Stomach smooth muscle (tissue), 2 donors: ENCODE measurements around the gene MRPL10.

ENCODE experiments used
- H3K27ac ChIP-seq: one replicate; pipeline ENCODE4 v1.7.0; 2013; ENCODE audit warnings: mild to moderate bottlenecking, low read length, inconsistent platforms
- H3K27me3 ChIP-seq, 2 donors: one replicate each; pipeline ENCODE4 v1.7.0; 2013; ENCODE audit warnings: low read length in 2 of 2; ENCODE audit not compliant: insufficient read depth in 2 of 2, control insufficient read depth in 1 of 2
- H3K36me3 ChIP-seq, 2 donors: one replicate each; pipeline ENCODE4 v1.7.0; 2013; ENCODE audit warnings: low read length in 2 of 2; ENCODE audit not compliant: control insufficient read depth in 2 of 2, insufficient read depth in 2 of 2
- H3K4me1 ChIP-seq: one replicate; pipeline ENCODE4 v1.7.0; 2013; ENCODE audit warnings: low read length; ENCODE audit not compliant: control insufficient read depth, insufficient read depth
- H3K4me3 ChIP-seq, 2 donors: one replicate each; pipeline ENCODE4 v1.7.0; 2013; ENCODE audit warnings: low read length in 2 of 2
- H3K9ac ChIP-seq, 2 donors: one replicate each; pipeline ENCODE4 v1.7.0; 2013; ENCODE audit warnings: low read length in 2 of 2, mild to moderate bottlenecking in 1 of 2
- H3K9me3 ChIP-seq, 2 donors: one replicate each; pipeline ENCODE4 v1.7.0; 2013; ENCODE audit warnings: low read length in 2 of 2; ENCODE audit not compliant: control insufficient read depth in 2 of 2
- donor health status: healthy.
- donor health status: Pancreatic carcinoma.

MRPL10 gene

GRCh38 chr17:47845716-47846075, 14.4 kb upstream of the MRPL10 start:
- no peak overlapping the region for H3K27ac ChIP-seq
- no peaks in the 10 kb centered on the region for H3K36me3 ChIP-seq
- peaks cover 14% of the 10 kb centered on the region for H3K4me1 ChIP-seq
- H3K9me3 ChIP-seq = no peaks in the 10 kb centered on the region
- H3K9ac ChIP-seq = no peak overlapping the region
- no peak overlapping the region for H3K4me3 ChIP-seq
- H3K27me3 ChIP-seq = peaks cover 47 to 52% of the 10 kb centered on the region in 2 donors

GRCh38 chr17:47844814-47845715, 13.7 kb upstream of the MRPL10 start:
- peaks cover 17% of the 10 kb centered on the region for H3K4me1 ChIP-seq
- no peaks in the 10 kb centered on the region for H3K36me3 ChIP-seq
- peaks cover 41 to 46% of the 10 kb centered on the region in 2 donors for H3K27me3 ChIP-seq

GRCh38 chr17:47844227-47844626, 12.9 kb upstream of the MRPL10 start:
- no peak overlapping the region for H3K4me3 ChIP-seq
- H3K27ac ChIP-seq = no peak overlapping the region
- peaks cover 23% of the 10 kb centered on the region for H3K4me1 ChIP-seq
- no peak overlapping the region for H3K9ac ChIP-seq
- H3K27me3 ChIP-seq = peaks cover 34 to 38% of the 10 kb centered on the region in 2 donors
- H3K36me3 ChIP-seq = no peaks in the 10 kb centered on the region
- no peaks in the 10 kb centered on the region for H3K9me3 ChIP-seq

More at GRCh38 chr17:47844814-47845715, 13.7 kb upstream of the MRPL10 start:
- no peak overlapping the region for H3K27ac ChIP-seq
- no peak overlapping the region for H3K4me3 ChIP-seq
- H3K9ac ChIP-seq = no peak overlapping the region
- H3K9me3 ChIP-seq = no peaks in the 10 kb centered on the region

- Histone ChIP-seq H3K4me3 (no peak overlapping the region), H3K27ac (no peak overlapping the region), H3K9ac (no peak overlapping the region), H3K4me1 (peaks cover 23% of the 10 kb centered on the region), H3K27me3 (peaks cover 26 to 29% of the 10 kb centered on the region in 2 donors), H3K36me3 (peaks cover 0 to 5% of the 10 kb centered on the region in 2 donors), H3K9me3 (no peaks in the 10 kb centered on the region)
Measured at GRCh38 chr17:47843391-47843730, 12.0 kb upstream of the MRPL10 start.

GRCh38 chr17:47841488-47842291, 10.3 kb upstream of the MRPL10 start:
- Histone ChIP-seq H3K27ac (peak overlapping the region; percentile 41), H3K4me3 (peak overlapping the region; percentile 76 to 93), H3K9me3 (no peaks in the 10 kb centered on the region), H3K9ac (peak overlapping the region; percentile 78 to 80), H3K27me3 (peaks cover 9 to 12% of the 10 kb centered on the region in 2 donors), H3K4me1 (peaks cover 24% of the 10 kb centered on the region), H3K36me3 (peaks cover 0 to 5% of the 10 kb centered on the region in 2 donors)

GRCh38 chr17:47840742-47841487, 9.6 kb upstream of the MRPL10 start, which contains the start of gene SCRN2:
Gene SCRN2, minus strand, starts transcription at chr17:47841273. Its CDS starts 430 bp downstream, at chr17:47840843.
- Histone ChIP-seq H3K9me3 (no peaks in the 10 kb centered on the region), H3K36me3 (peaks cover 2 to 5% of the 10 kb centered on the region in 2 donors), H3K27ac (peak within 1 kb of the TSS; percentile 41), H3K9ac (peak within 1 kb of the TSS; percentile 78 to 80), H3K4me1 (peaks cover 24% of the 10 kb centered on the region), H3K4me3 (peak within 1 kb of the TSS; percentile 76 to 93), H3K27me3 (peaks cover 3 to 5% of the 10 kb centered on the region in 2 donors)

- no peaks in the 10 kb centered on the region for H3K9me3 ChIP-seq
- H3K9ac ChIP-seq = peak overlapping the region; percentile 78 to 80
- peaks cover 4 to 5% of the 10 kb centered on the region in 2 donors for H3K36me3 ChIP-seq
- H3K27ac ChIP-seq = peak overlapping the region; percentile 41
- peak overlapping the region; percentile 76 to 93 for H3K4me3 ChIP-seq
- peaks cover 24% of the 10 kb centered on the region for H3K4me1 ChIP-seq
- peaks cover 0 to 2% of the 10 kb centered on the region in 2 donors for H3K27me3 ChIP-seq
Measured at GRCh38 chr17:47840001-47840741, 8.8 kb upstream of the MRPL10 start.

- H3K4me1 ChIP-seq = peaks cover 24% of the 10 kb centered on the region
- H3K4me3 ChIP-seq = no peak overlapping the region
- no peaks in the 10 kb centered on the region for H3K27me3 ChIP-seq
- no peaks in the 10 kb centered on the region for H3K9me3 ChIP-seq
- no peak overlapping the region for H3K9ac ChIP-seq
- H3K27ac ChIP-seq = no peak overlapping the region
- peaks cover 4 to 5% of the 10 kb centered on the region in 2 donors for H3K36me3 ChIP-seq
Measured at GRCh38 chr17:47839071-47839470, 7.7 kb upstream of the MRPL10 start.

- Histone ChIP-seq H3K27ac (no peak overlapping the region), H3K9ac (no peak overlapping the region), H3K4me3 (no peak overlapping the region), H3K4me1 (peaks cover 24% of the 10 kb centered on the region), H3K9me3 (no peaks in the 10 kb centered on the region), H3K27me3 (no peaks in the 10 kb centered on the region), H3K36me3 (peaks cover 4 to 5% of the 10 kb centered on the region in 2 donors)
Measured at GRCh38 chr17:47838636-47839035, 7.3 kb upstream of the MRPL10 start.
